ENCODE measurements around the gene ABCC1. TPM values are rescaled to one million over a fixed set of nuclear protein-coding genes. Genes with fewer than 3 reads are reported as not detected.

Gene ABCC1
- total RNA-seq, 1 donor from 2014 or later, result 9.9 TPM

DNA sequence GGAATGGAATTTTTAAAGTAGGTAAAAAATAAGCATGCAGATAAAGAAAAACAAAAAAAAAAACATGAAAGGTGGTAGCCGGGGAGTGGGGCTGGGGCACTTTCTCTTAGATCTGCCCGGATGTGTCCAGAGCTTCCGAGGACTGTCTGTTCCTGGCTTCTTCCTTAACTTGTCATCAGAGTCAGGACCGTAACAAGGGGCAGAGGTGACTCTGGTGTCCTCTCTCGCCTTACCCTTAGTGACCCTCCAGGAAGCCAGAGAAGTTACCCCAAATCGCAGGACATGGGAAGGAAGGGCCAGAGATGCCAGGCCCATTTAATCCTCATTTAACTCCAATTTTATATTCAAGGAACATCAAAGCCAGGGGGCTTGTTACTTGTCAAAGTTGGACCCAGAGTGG is 158.4 kb downstream of the ABCC1 start:
- no peak overlapping the region for H3K27ac ChIP-seq (ENCODE audit: low read depth, low read length)
- no peak overlapping the region for H3K9ac ChIP-seq (ENCODE audit: low read depth in 1 of 3, low read length in 3 of 3)
- H3K9me3 ChIP-seq (ENCODE audit: control insufficient read depth in 3 of 3, low read length in 3 of 3), result no peaks in the 10 kb centered on the region
- H3K4me3 ChIP-seq (ENCODE audit: low read length in 3 of 3), result no peak overlapping the region
- H3K27me3 ChIP-seq (ENCODE audit: control insufficient read depth in 3 of 3, insufficient read depth in 3 of 3, low read length in 3 of 3), result no peaks in the 10 kb centered on the region
- H3K36me3 ChIP-seq (ENCODE audit: control insufficient read depth in 3 of 3, insufficient read depth in 3 of 3, low read length in 3 of 3), result peaks cover 37 to 50% (median 50%) of the 10 kb centered on the region in 3 donors
- peaks cover 0 to 2% (median 0%) of the 10 kb centered on the region in 3 donors for H3K4me1 ChIP-seq (ENCODE audit: control insufficient read depth in 3 of 3, insufficient read depth in 3 of 3, low read length in 3 of 3)

DNA sequence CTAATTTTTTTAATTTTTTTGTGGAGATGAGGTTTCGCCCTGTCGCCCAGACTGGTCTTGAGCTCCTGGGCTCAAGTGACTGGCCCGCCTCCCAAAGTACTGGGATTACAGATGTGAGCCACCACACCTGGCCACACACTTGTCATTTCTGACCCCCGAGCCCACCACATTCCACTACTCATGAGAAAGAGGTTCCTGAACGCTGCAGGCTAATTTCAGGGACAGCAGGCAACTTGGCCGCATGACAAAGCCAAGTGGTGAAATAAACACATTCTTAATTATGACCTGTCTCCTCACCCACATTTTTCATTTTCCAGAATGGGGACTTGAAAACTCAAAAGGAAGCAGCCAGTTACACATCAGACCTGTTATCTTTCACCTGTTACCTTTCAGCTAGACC is 159.3 kb downstream of the ABCC1 start:
- Histone ChIP-seq H3K4me3 (ENCODE audit: low read length in 3 of 3) (no peak overlapping the region), H3K4me1 (ENCODE audit: control insufficient read depth in 3 of 3, insufficient read depth in 3 of 3, low read length in 3 of 3) (no peaks in the 10 kb centered on the region), H3K9me3 (ENCODE audit: control insufficient read depth in 3 of 3, low read length in 3 of 3) (no peaks in the 10 kb centered on the region), H3K27me3 (ENCODE audit: control insufficient read depth in 3 of 3, insufficient read depth in 3 of 3, low read length in 3 of 3) (no peaks in the 10 kb centered on the region), H3K9ac (ENCODE audit: low read depth in 1 of 3, low read length in 3 of 3) (no peak overlapping the region), H3K27ac (ENCODE audit: low read depth, low read length) (no peak overlapping the region), H3K36me3 (ENCODE audit: control insufficient read depth in 3 of 3, insufficient read depth in 3 of 3, low read length in 3 of 3) (peaks cover 39 to 54% (median 53%) of the 10 kb centered on the region in 3 donors)

DNA sequence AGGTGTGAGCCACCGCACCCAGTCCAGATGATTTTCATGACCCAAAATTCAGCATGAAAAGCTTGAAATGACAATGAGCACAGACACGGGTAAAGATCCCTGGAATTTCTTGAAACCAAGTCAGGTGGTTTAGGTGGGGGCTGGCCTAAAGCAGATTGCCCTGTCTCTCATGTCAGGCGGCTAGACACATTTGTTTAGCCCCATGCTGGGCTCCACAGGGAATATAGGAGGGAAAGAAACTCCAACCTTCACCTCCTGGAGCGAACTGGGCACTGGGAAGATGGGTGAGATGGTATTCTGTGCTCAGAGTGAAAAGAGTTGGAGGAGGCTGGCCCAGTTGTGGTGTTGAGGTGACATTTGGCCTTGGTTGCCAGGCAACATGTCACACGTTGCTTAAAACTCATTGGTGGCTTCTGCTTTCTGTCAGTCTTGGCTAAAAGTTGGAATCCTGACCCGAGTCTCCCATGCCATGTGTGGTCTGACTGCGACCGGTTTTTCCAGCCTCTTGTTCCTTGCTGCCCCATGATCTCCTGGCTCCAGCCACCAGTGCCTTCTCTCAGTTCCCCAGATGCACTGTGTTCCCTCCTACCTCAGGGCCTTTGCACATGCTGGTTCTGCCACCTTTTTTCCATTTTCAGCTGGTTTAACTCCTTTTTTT is 160.2 kb downstream of the ABCC1 start:
- H3K27ac ChIP-seq (ENCODE audit: low read depth, low read length), result no peak overlapping the region
- H3K9me3 ChIP-seq (ENCODE audit: control insufficient read depth in 3 of 3, low read length in 3 of 3), result no peaks in the 10 kb centered on the region
- no peak overlapping the region for H3K4me3 ChIP-seq (ENCODE audit: low read length in 3 of 3)
- peaks cover 40 to 54% (median 50%) of the 10 kb centered on the region in 3 donors for H3K36me3 ChIP-seq (ENCODE audit: control insufficient read depth in 3 of 3, insufficient read depth in 3 of 3, low read length in 3 of 3)
- no peaks in the 10 kb centered on the region for H3K27me3 ChIP-seq (ENCODE audit: control insufficient read depth in 3 of 3, insufficient read depth in 3 of 3, low read length in 3 of 3)
- H3K4me1 ChIP-seq (ENCODE audit: control insufficient read depth in 3 of 3, insufficient read depth in 3 of 3, low read length in 3 of 3), result no peaks in the 10 kb centered on the region
- H3K9ac ChIP-seq (ENCODE audit: low read depth in 1 of 3, low read length in 3 of 3), result no peak overlapping the region

DNA sequence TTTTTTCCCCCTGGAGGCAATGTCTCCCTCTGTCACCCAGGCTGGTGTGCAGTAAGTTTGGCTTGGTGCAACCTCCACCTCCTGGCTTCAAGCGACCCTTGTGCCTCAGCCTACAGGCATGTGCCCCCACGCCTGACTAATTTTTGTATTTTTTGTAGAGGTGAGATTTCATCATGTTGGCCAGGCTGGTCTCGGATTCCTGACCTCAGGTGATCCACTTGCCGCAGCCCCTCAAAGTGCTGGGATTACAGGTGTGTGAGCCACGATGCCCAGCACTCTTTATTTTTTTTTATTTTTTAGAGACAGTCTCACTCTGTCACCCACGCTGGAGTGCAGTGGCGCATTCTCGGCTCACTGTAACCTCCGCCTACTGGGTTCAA is 160.7 kb downstream of the ABCC1 start:
- no peaks in the 10 kb centered on the region for H3K4me1 ChIP-seq (ENCODE audit: control insufficient read depth in 3 of 3, insufficient read depth in 3 of 3, low read length in 3 of 3)
- no peak overlapping the region for H3K4me3 ChIP-seq (ENCODE audit: low read length in 3 of 3)
- H3K9me3 ChIP-seq (ENCODE audit: control insufficient read depth in 3 of 3, low read length in 3 of 3), result no peaks in the 10 kb centered on the region
- peaks cover 45 to 58% (median 54%) of the 10 kb centered on the region in 3 donors for H3K36me3 ChIP-seq (ENCODE audit: control insufficient read depth in 3 of 3, insufficient read depth in 3 of 3, low read length in 3 of 3)
- H3K27ac ChIP-seq (ENCODE audit: low read depth, low read length), result no peak overlapping the region
- H3K27me3 ChIP-seq (ENCODE audit: control insufficient read depth in 3 of 3, insufficient read depth in 3 of 3, low read length in 3 of 3), result no peaks in the 10 kb centered on the region
- no peak overlapping the region for H3K9ac ChIP-seq (ENCODE audit: low read depth in 1 of 3, low read length in 3 of 3)

DNA sequence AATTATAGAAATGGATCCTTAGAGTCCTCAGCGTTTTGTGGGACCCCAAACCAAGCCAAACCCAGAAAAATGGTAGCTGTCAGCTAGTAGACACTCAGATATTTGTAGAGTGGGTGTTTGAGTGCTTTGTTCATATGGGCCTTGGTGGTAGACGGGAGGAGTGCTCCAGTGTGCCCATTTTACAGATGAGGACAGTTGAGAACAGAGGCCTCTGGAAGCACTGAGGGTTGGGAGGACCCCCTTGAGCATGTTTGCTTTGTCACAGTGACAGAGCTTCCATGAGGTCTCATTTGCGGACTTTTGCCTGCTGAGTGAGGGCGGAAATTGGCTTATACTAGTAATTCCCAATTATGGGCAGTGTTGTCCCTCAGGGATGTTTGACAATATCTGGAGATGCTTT is 162.2 kb downstream of the ABCC1 start:
- Histone ChIP-seq H3K4me3 (ENCODE audit: low read length in 3 of 3) (no peak overlapping the region), H3K9ac (ENCODE audit: low read depth in 1 of 3, low read length in 3 of 3) (no peak overlapping the region), H3K36me3 (ENCODE audit: control insufficient read depth in 3 of 3, insufficient read depth in 3 of 3, low read length in 3 of 3) (peaks cover 44 to 60% (median 52%) of the 10 kb centered on the region in 3 donors), H3K27me3 (ENCODE audit: control insufficient read depth in 3 of 3, insufficient read depth in 3 of 3, low read length in 3 of 3) (no peaks in the 10 kb centered on the region), H3K9me3 (ENCODE audit: control insufficient read depth in 3 of 3, low read length in 3 of 3) (no peaks in the 10 kb centered on the region), H3K27ac (ENCODE audit: low read depth, low read length) (no peak overlapping the region), H3K4me1 (ENCODE audit: control insufficient read depth in 3 of 3, insufficient read depth in 3 of 3, low read length in 3 of 3) (no peaks in the 10 kb centered on the region)

DNA sequence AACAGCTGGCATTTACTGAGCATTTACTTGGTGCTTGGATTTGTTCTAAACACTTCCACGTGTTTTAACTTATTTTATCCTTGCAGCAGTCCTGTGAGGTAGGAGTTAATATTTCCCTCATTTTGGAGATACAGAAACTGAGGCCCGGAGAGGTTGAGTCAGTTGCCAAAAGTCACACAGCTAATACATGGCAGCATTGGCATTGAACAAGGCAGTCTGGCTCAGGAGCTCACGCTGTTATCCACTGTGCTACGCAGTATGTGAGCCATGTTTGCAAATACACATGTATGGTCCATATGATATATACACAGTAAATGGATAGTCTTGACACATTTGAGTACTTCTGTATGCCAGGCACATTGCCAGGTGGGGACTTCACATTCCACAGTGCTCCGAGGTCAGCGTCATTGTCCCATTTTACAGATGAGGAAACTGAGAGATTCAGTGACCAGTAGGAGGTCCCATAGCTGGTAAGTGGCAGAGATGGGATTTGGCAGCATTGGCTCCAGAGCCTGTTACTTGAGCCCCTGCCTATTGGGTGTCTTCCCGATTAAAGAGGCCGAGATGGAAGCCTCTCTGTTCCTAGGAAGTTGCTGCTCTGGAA is 163.1 kb downstream of the ABCC1 start:
- H3K4me3 ChIP-seq (ENCODE audit: low read length in 3 of 3), result no peak overlapping the region
- no peaks in the 10 kb centered on the region for H3K27me3 ChIP-seq (ENCODE audit: control insufficient read depth in 3 of 3, insufficient read depth in 3 of 3, low read length in 3 of 3)
- no peaks in the 10 kb centered on the region for H3K4me1 ChIP-seq (ENCODE audit: control insufficient read depth in 3 of 3, insufficient read depth in 3 of 3, low read length in 3 of 3)
- no peak overlapping the region for H3K27ac ChIP-seq (ENCODE audit: low read depth, low read length)
- peaks cover 42 to 63% (median 57%) of the 10 kb centered on the region in 3 donors for H3K36me3 ChIP-seq (ENCODE audit: control insufficient read depth in 3 of 3, insufficient read depth in 3 of 3, low read length in 3 of 3)
- no peak overlapping the region for H3K9ac ChIP-seq (ENCODE audit: low read depth in 1 of 3, low read length in 3 of 3)
- no peaks in the 10 kb centered on the region for H3K9me3 ChIP-seq (ENCODE audit: control insufficient read depth in 3 of 3, low read length in 3 of 3)

DNA sequence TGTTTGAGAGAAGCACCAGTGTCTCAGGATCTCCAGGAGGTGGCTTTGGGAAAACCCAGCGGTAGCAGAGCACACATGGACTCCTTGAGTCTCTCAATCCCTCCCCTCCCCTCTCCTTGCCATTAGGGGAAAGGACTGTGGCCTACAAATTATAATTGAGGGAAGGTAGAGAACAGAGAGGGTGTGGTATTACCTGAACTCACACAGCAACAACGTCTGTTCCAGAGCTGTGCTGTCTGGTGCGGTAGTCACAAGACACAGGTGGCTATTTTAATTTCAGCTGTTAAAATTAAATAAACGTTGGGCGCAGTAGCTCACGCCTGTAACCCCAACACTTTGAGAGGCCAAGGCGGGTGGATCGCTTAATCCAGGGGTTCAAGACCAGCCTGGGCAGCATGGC is 163.7 kb downstream of the ABCC1 start:
- H3K4me1 ChIP-seq (ENCODE audit: control insufficient read depth in 3 of 3, insufficient read depth in 3 of 3, low read length in 3 of 3), result no peaks in the 10 kb centered on the region
- no peak overlapping the region for H3K27ac ChIP-seq (ENCODE audit: low read depth, low read length)
- H3K27me3 ChIP-seq (ENCODE audit: control insufficient read depth in 3 of 3, insufficient read depth in 3 of 3, low read length in 3 of 3), result no peaks in the 10 kb centered on the region
- no peak overlapping the region for H3K4me3 ChIP-seq (ENCODE audit: low read length in 3 of 3)
- no peaks in the 10 kb centered on the region for H3K9me3 ChIP-seq (ENCODE audit: control insufficient read depth in 3 of 3, low read length in 3 of 3)
- peaks cover 47 to 64% (median 58%) of the 10 kb centered on the region in 3 donors for H3K36me3 ChIP-seq (ENCODE audit: control insufficient read depth in 3 of 3, insufficient read depth in 3 of 3, low read length in 3 of 3)
- H3K9ac ChIP-seq (ENCODE audit: low read depth in 1 of 3, low read length in 3 of 3), result no peak overlapping the region

DNA sequence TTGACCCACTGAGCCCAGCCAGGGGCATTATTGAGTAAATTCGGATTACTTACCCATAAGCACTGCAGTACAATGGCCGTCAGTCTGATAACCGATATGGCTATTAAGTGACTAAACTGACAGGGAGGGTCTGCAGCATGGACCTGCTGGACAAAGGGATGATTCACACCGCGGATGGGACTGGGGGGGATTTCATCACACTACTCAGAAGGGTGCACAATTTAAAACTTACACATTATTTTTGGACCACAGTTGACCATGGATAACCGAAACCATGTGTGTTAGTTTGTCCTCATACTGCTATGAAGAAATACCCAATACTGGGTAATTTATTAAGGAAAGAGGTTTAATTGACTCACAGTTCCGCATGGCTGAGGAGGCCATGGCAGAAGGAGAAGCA is 167.4 kb downstream of the ABCC1 start:
- H3K36me3 ChIP-seq (ENCODE audit: control insufficient read depth in 3 of 3, insufficient read depth in 3 of 3, low read length in 3 of 3), result peaks cover 48 to 57% (median 56%) of the 10 kb centered on the region in 3 donors
- no peak overlapping the region for H3K4me3 ChIP-seq (ENCODE audit: low read length in 3 of 3)
- no peak overlapping the region for H3K9ac ChIP-seq (ENCODE audit: low read depth in 1 of 3, low read length in 3 of 3)
- no peak overlapping the region for H3K27ac ChIP-seq (ENCODE audit: low read depth, low read length)
- no peaks in the 10 kb centered on the region for H3K9me3 ChIP-seq (ENCODE audit: control insufficient read depth in 3 of 3, low read length in 3 of 3)
- H3K27me3 ChIP-seq (ENCODE audit: control insufficient read depth in 3 of 3, insufficient read depth in 3 of 3, low read length in 3 of 3), result no peaks in the 10 kb centered on the region
- H3K4me1 ChIP-seq (ENCODE audit: control insufficient read depth in 3 of 3, insufficient read depth in 3 of 3, low read length in 3 of 3), result peaks cover 0 to 9% (median 0%) of the 10 kb centered on the region in 3 donors

DNA sequence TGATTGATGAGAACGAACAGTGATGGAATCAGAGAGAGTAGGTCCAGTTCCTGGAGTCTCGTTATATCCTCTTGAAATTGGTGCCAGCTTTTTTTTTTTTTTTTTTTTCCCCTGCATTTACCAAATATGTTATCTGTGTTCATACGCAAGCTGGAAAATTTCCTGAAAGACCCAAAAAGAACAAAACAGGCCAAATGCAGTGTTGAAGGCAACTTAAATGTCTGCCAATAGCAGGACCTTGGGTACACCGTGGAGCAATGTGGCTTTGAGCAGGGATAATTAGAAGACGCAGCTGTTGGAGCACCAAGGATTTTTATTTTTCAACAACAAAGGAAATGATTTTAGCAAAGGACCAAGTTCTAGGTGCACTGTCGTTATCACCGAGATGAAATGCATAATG is 168.9 kb downstream of the ABCC1 start:
- Histone ChIP-seq H3K27ac (ENCODE audit: low read depth, low read length) (no peak overlapping the region), H3K4me3 (ENCODE audit: low read length in 3 of 3) (no peak overlapping the region), H3K9ac (ENCODE audit: low read depth in 1 of 3, low read length in 3 of 3) (no peak overlapping the region), H3K36me3 (ENCODE audit: control insufficient read depth in 3 of 3, insufficient read depth in 3 of 3, low read length in 3 of 3) (peaks cover 49 to 52% (median 49%) of the 10 kb centered on the region in 3 donors), H3K9me3 (ENCODE audit: control insufficient read depth in 3 of 3, low read length in 3 of 3) (no peaks in the 10 kb centered on the region), H3K27me3 (ENCODE audit: control insufficient read depth in 3 of 3, insufficient read depth in 3 of 3, low read length in 3 of 3) (no peaks in the 10 kb centered on the region), H3K4me1 (ENCODE audit: control insufficient read depth in 3 of 3, insufficient read depth in 3 of 3, low read length in 3 of 3) (peaks cover 0 to 9% (median 0%) of the 10 kb centered on the region in 3 donors)

DNA sequence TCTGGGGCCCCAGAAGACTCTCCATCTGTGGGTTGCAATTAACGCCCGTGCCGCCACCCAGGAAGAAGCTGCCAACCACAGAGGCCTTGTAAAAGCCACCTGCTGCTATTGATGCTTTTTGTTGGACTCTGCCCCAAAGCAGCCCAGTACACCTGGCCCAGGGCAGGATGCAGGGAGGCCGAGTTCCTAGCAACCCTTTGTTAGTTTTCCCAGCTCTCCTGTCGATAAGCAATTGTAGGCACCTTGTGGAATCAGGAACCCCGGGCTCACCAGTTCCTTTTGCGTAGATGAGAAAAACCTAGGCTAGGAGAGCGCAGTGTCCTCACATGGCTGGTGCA is 170.6 kb downstream of the ABCC1 start:
- H3K4me1 ChIP-seq (ENCODE audit: control insufficient read depth in 3 of 3, insufficient read depth in 3 of 3, low read length in 3 of 3), result peaks cover 0 to 9% (median 0%) of the 10 kb centered on the region in 3 donors
- H3K27me3 ChIP-seq (ENCODE audit: control insufficient read depth in 3 of 3, insufficient read depth in 3 of 3, low read length in 3 of 3), result no peaks in the 10 kb centered on the region
- H3K9me3 ChIP-seq (ENCODE audit: control insufficient read depth in 3 of 3, low read length in 3 of 3), result peaks cover 0 to 4% (median 0%) of the 10 kb centered on the region in 3 donors
- no peak overlapping the region for H3K9ac ChIP-seq (ENCODE audit: low read depth in 1 of 3, low read length in 3 of 3)
- peaks cover 42 to 52% (median 48%) of the 10 kb centered on the region in 3 donors for H3K36me3 ChIP-seq (ENCODE audit: control insufficient read depth in 3 of 3, insufficient read depth in 3 of 3, low read length in 3 of 3)
- no peak overlapping the region for H3K4me3 ChIP-seq (ENCODE audit: low read length in 3 of 3)
- no peak overlapping the region for H3K27ac ChIP-seq (ENCODE audit: low read depth, low read length)

All from skeletal muscle tissue (tissue), 4 donors.